DOHH2 (cell line): Measurements from ENCODE around the gene CUEDC1.
"Not testable (repeated sequence)": the region's sequence is repeated elsewhere in the genome, so short reads cannot be mapped to it uniquely, and the experiment has no call there.

Experiments
- H3F3A ChIP-seq: fragments of 200-600 bp; sonication (generic), shearing (Covaris generic); 2 replicates; pipeline ENCODE4 v1.6.0; 2016; ENCODE audit warnings: antibody characterized with exemption, mild to moderate bottlenecking; ENCODE audit not compliant: control insufficient read depth, insufficient read depth
- H3K27ac ChIP-seq: fragments of 200-600 bp; sonication (generic); 2 replicates; pipeline ENCODE4 v1.5.1; 2014; ENCODE audit warnings: low read depth, mild to moderate bottlenecking, low read length, moderate library complexity
- H3K27me3 ChIP-seq: fragments of 200-600 bp; sonication (generic); 2 replicates; pipeline ENCODE4 v1.6.1; 2014; ENCODE audit warnings: mild to moderate bottlenecking, low read length, mixed read lengths; ENCODE audit not compliant: control insufficient read depth
- H3K36me3 ChIP-seq: fragments of 200-600 bp; sonication (generic); 2 replicates; pipeline ENCODE4 v1.6.1; 2014; ENCODE audit warnings: mild to moderate bottlenecking, low read length, moderate library complexity, mixed read lengths; ENCODE audit not compliant: control insufficient read depth
- H3K4me1 ChIP-seq: fragments of 200-600 bp; sonication (generic); 2 replicates; pipeline ENCODE4 v1.6.1; 2014; ENCODE audit warnings: mild to moderate bottlenecking, low read length, mixed read lengths; ENCODE audit not compliant: control insufficient read depth
- H3K4me2 ChIP-seq: fragments of 200-600 bp; sonication (generic); 2 replicates; pipeline ENCODE4 v1.6.0; 2014; ENCODE audit warnings: mild to moderate bottlenecking, low read length, moderate library complexity
- H3K4me3 ChIP-seq: fragments of 200-600 bp; sonication (generic); 2 replicates; pipeline ENCODE4 v1.5.1; 2014; ENCODE audit warnings: mild to moderate bottlenecking, low read length, mixed read lengths
- H3K79me2 ChIP-seq: fragments of 200-600 bp; sonication (generic); 2 replicates; pipeline ENCODE4 v1.6.1; 2014; ENCODE audit warnings: mild to moderate bottlenecking, low read length, mixed read lengths; ENCODE audit not compliant: control insufficient read depth
- H3K9me2 ChIP-seq: fragments of 200-600 bp; sonication (generic); replicated peaks from 2 replicates; pipeline ENCODE4 v1.6.1; 2014; ENCODE audit warnings: mild to moderate bottlenecking, low read length, mixed read lengths; ENCODE audit not compliant: control insufficient read depth
- H3K9me3 ChIP-seq: fragments of 200-600 bp; sonication (generic); 2 replicates; pipeline ENCODE4 v1.6.1; 2014; ENCODE audit warnings: antibody characterized with exemption, low read length, mixed read lengths; ENCODE audit not compliant: control insufficient read depth, insufficient read depth
- H4K20me1 ChIP-seq: fragments of 200-600 bp; sonication (generic); 2 replicates; pipeline ENCODE4 v1.6.0; 2014; ENCODE audit warnings: low read depth, mild to moderate bottlenecking, antibody characterized with exemption, low read length, moderate library complexity; ENCODE audit not compliant: control insufficient read depth, insufficient read depth
- EZH2phosphoT487 ChIP-seq: fragments of 200-600 bp; sonication (generic); IDR thresholded peaks from 2 replicates; pipeline ENCODE4 v1.6.1; 2017; ENCODE audit warnings: borderline replicate concordance, mild to moderate bottlenecking, antibody characterized with exemption, low read length, moderate library complexity, mixed read lengths
- TF ChIP-seq, protein P1 (sequence below): fragments of 200-600 bp; sonication (generic); IDR thresholded peaks from one replicate; pipeline ENCODE4 v1.5.1; 2014; ENCODE audit warnings: antibody characterized with exemption, mild to moderate bottlenecking, low read depth, low read length; ENCODE audit not compliant: poor library complexity, severe bottlenecking

The CUEDC1 gene

DNA sequence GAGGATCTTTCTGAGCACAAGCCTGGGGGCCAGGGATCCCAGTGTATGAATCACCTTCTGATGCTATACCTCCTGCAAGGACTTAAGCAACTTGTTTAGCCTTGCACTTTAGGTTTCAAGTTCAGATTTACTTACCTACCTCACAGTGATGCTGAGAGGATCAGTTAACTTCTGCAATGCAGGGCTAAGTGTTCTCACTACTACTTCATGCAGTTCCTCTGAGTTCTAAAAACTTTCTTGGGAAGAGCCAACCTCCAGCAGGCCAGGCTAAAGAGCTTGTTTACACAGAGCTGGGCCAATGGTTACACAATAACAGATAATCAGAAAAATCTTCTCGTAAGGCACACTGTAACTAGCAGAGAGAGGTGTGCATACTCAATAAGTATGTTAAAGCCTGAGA is 19.8 kb upstream of the CUEDC1 start:
- no peaks in the 10 kb centered on the region for H3K9me2 ChIP-seq
- no peaks in the 10 kb centered on the region for H3K79me2 ChIP-seq
- H3K4me2 ChIP-seq = no peak overlapping the region
- no peaks in the 10 kb centered on the region for H4K20me1 ChIP-seq
- H3K4me1 ChIP-seq = no peaks in the 10 kb centered on the region
- TF ChIP-seq, protein P1, sequence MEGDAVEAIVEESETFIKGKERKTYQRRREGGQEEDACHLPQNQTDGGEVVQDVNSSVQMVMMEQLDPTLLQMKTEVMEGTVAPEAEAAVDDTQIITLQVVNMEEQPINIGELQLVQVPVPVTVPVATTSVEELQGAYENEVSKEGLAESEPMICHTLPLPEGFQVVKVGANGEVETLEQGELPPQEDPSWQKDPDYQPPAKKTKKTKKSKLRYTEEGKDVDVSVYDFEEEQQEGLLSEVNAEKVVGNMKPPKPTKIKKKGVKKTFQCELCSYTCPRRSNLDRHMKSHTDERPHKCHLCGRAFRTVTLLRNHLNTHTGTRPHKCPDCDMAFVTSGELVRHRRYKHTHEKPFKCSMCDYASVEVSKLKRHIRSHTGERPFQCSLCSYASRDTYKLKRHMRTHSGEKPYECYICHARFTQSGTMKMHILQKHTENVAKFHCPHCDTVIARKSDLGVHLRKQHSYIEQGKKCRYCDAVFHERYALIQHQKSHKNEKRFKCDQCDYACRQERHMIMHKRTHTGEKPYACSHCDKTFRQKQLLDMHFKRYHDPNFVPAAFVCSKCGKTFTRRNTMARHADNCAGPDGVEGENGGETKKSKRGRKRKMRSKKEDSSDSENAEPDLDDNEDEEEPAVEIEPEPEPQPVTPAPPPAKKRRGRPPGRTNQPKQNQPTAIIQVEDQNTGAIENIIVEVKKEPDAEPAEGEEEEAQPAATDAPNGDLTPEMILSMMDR = no peak
- TF ChIP-seq EZH2phosphoT487 = no peak
- H3K36me3 ChIP-seq = peaks cover 66% of the 10 kb centered on the region
- H3K4me3 ChIP-seq = no peak overlapping the region
- no peak overlapping the region for H3K27ac ChIP-seq
- no peaks in the 10 kb centered on the region for H3K27me3 ChIP-seq
- no peaks in the 10 kb centered on the region for H3F3A ChIP-seq
- H3K9me3 ChIP-seq = no peaks in the 10 kb centered on the region

DNA sequence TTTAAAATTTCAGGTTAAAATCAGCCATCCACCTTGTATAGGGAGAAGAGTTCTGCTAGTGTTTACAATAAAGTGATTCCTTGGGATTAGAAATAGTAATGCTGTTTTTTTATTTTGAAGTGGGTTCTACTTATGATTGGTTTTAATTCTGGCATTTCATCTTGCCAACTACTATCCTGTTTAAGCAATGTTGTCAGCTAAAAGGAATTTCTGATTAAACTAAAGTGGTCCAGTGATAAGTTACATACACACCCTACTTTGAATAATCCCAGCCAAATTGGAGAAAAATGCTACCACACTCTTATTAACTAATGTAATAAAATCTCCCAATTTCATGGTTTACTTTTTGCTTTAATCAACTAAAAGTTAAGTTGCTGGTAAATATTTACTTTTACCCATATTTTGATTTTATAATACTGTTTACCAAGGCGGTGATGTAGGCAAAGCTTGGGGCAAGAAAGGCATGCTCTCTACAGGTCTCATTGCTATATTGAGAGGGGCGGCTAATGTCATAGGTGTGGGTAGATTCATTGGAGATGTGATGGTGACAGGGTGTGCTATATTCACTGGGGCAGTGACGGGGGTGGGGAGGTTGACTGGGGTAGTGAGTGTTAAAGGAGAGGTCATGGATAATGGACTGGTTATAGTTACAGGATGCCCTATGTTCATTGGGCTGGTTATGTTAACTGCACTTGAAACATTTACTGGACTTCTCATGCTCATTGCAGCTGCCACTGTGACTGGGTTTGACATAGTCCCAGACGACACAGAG is 19.0 kb upstream of the CUEDC1 start:
- H3K36me3 ChIP-seq = peaks cover 58% of the 10 kb centered on the region
- not testable (repeated sequence) for H3K4me3 ChIP-seq, H4K20me1 ChIP-seq, H3K27me3 ChIP-seq, H3K4me1 ChIP-seq, H3F3A ChIP-seq, H3K79me2 ChIP-seq, H3K9me3 ChIP-seq, H3K4me2 ChIP-seq, H3K9me2 ChIP-seq, H3K27ac ChIP-seq

DNA sequence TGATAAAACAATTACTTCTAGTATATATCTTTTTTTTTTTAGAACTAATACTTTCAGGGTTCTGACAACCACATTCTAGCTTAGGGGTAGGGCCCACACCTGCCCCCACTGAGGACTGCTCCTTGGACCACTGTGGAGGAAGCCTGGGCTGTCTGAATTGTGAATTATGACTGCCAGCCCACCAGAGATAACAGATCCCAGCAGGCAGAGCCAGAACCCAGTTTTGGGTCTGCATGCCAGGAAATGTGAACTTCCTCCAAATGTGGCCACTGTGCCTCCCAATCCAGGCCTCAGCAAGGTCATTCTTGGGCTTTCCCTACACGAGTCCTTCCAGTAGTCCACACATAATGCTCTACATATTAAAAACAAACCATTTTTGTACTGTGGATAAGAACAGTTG is 16.9 kb upstream of the CUEDC1 start:
- no peaks in the 10 kb centered on the region for H3F3A ChIP-seq
- H3K4me2 ChIP-seq = no peak overlapping the region
- no peaks in the 10 kb centered on the region for H3K9me3 ChIP-seq
- H3K79me2 ChIP-seq = no peaks in the 10 kb centered on the region
- H3K27me3 ChIP-seq = peaks cover 11% of the 10 kb centered on the region; the same call in 1 of the 2 replicates
- H3K9me2 ChIP-seq = no peaks in the 10 kb centered on the region
- H3K27ac ChIP-seq = no peak overlapping the region
- TF ChIP-seq EZH2phosphoT487 = no peak
- TF ChIP-seq, protein P1 = no peak
- no peaks in the 10 kb centered on the region for H3K4me1 ChIP-seq
- H3K4me3 ChIP-seq = no peak overlapping the region
- H3K36me3 ChIP-seq = peaks cover 39% of the 10 kb centered on the region
- H4K20me1 ChIP-seq = no peaks in the 10 kb centered on the region

DNA sequence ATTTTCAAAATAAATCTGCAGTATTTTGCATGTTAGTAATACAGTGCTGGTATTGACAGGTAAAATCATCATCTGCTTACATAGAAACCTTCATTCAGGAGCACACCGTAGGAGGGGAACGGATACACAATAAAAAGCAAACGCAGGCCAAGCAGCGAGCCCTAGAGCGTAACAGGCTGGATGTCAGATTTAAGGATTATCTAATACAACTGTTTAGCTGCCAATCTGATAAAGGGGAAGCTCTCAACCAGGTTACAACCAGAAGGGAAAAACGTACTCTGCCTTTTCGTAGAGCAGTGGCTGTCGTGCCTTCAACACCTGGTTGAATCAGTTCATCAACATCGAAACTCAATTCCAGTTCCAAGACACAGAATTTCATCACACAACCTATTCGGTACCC is 16.4 kb upstream of the CUEDC1 start:
- no peaks in the 10 kb centered on the region for H3K9me3 ChIP-seq
- H3K27ac ChIP-seq = no peak overlapping the region
- H3K27me3 ChIP-seq = peaks cover 12% of the 10 kb centered on the region; the same call in 1 of the 2 replicates
- no peaks in the 10 kb centered on the region for H3K79me2 ChIP-seq
- H3K4me2 ChIP-seq = no peak overlapping the region
- H3K9me2 ChIP-seq = no peaks in the 10 kb centered on the region
- TF ChIP-seq EZH2phosphoT487 = no peak
- TF ChIP-seq, protein P1 = no peak
- no peaks in the 10 kb centered on the region for H3F3A ChIP-seq
- H4K20me1 ChIP-seq = no peaks in the 10 kb centered on the region
- H3K4me3 ChIP-seq = no peak overlapping the region
- H3K4me1 ChIP-seq = no peaks in the 10 kb centered on the region
- H3K36me3 ChIP-seq = peaks cover 33% of the 10 kb centered on the region
